ENCODE measurements around the gene IL1R2.
"Not testable (repeated sequence)": the region's sequence is repeated elsewhere in the genome, so short reads cannot be mapped to it uniquely, and the experiment has no call there.

The IL1R2 gene

GRCh38 chr2:102063487-102063911 is 71.7 kb downstream of the IL1R2 start:
- DNase-seq: no peak

- no peak for DNase-seq
Measured at GRCh38 chr2:102063941-102064678, 72.3 kb downstream of the IL1R2 start.

- DNase-seq: no peak
Measured at GRCh38 chr2:102064679-102065674, 73.2 kb downstream of the IL1R2 start.

- no peak for DNase-seq
Measured at GRCh38 chr2:102065675-102066252, 74.0 kb downstream of the IL1R2 start.

- no peak for DNase-seq
Measured at GRCh38 chr2:102066554-102066953, 74.8 kb downstream of the IL1R2 start.

GRCh38 chr2:102068126-102068525 is 76.4 kb downstream of the IL1R2 start:
- not testable (repeated sequence) for DNase-seq

- DNase-seq: no peak
Measured at GRCh38 chr2:102069311-102069974, 77.7 kb downstream of the IL1R2 start.

GRCh38 chr2:102070058-102070642 is 78.4 kb downstream of the IL1R2 start:
- DNase-seq: no peak

- DNase-seq: no peak
Measured at GRCh38 chr2:102072741-102073140, 81.0 kb downstream of the IL1R2 start.

GRCh38 chr2:102073168-102073724 is 81.5 kb downstream of the IL1R2 start:
- no peak for DNase-seq

GRCh38 chr2:102074152-102074783 is 82.5 kb downstream of the IL1R2 start:
- DNase-seq: no peak

GRCh38 chr2:102075479-102075878 is 83.7 kb downstream of the IL1R2 start:
- DNase-seq: no peak

GRCh38 chr2:102076512-102076911 is 84.8 kb downstream of the IL1R2 start:
- no peak for DNase-seq

Measured in NCI-H1105 treated with DMSO at 0.1 percent for 48 hours (cell line).